Measurements from ENCODE around the gene SEMA6D. TPM values are rescaled to one million over a fixed set of nuclear protein-coding genes. Genes with fewer than 3 reads are reported as not detected.

Gene SEMA6D
- total RNA-seq, 5 donors from 2014 or later (not counting 1 experiment from before 2014, with no cell fraction given) = 0.06 TPM; not detected in 4

GRCh38 chr15:47795864-47796263 lies 78.6 kb downstream of the SEMA6D start:
- no peaks in the 10 kb centered on the region for H3K36me3 Mint-ChIP-seq
- DNase-seq (no peak), ATAC-seq (replicated peaks in 1 of 4) (no peak)
- no peak overlapping the region for H3K4me3 ChIP-seq (ENCODE audit: control insufficient read depth in 1 of 2, extremely low read depth in 1 of 2, low read length in 1 of 2)
- ChIA-PET POLR2A (no interaction called here), CTCF (interaction anchor here in 1 of 2 donors (0.5 kb wide), 1 partner anchor 924 kb away, joined by 3 read pairs; no protein-coding TSS in a partner anchor)
- H3K27ac ChIP-seq (ENCODE audit: low read length) = no peak overlapping the region
- no peak overlapping the region for H3K4me3 Mint-ChIP-seq
- H3K9me3 Mint-ChIP-seq = peaks cover 0 to 4% (median 0%) of the 10 kb centered on the region in 3 donors
- H3K4me1 ChIP-seq (ENCODE audit: control insufficient read depth in 1 of 2, extremely low read depth in 1 of 2, insufficient read depth in 2 of 2, low read length in 2 of 2) = no peaks in the 10 kb centered on the region
- no CpG with 5 or more reads among the region's 3 CpGs for WGBS (ENCODE audit: insufficient coverage)
- H3K9me3 ChIP-seq = no peaks in the 10 kb centered on the region
- no peaks in the 10 kb centered on the region for H3K4me1 Mint-ChIP-seq
- no peak overlapping the region for H3K27ac Mint-ChIP-seq
- H3K27me3 ChIP-seq (replicated peaks in 1 of 2; ENCODE audit: control insufficient read depth in 2 of 2, extremely low read depth in 1 of 2, insufficient read depth in 2 of 2, low read length in 1 of 2) = no peaks in the 10 kb centered on the region
- no peaks in the 10 kb centered on the region for H3K36me3 ChIP-seq (ENCODE audit: control insufficient read depth in 2 of 2, extremely low read depth in 1 of 2, insufficient read depth in 1 of 2, low read length in 1 of 2)
- no peaks in the 10 kb centered on the region for H3K27me3 Mint-ChIP-seq

GRCh38 chr15:47796339-47796738 lies 79.0 kb downstream of the SEMA6D start:
- Mint-ChIP-seq H3K36me3 (no peaks in the 10 kb centered on the region), H3K27ac (no peak overlapping the region), H3K4me3 (no peak overlapping the region), H3K4me1 (no peaks in the 10 kb centered on the region), H3K9me3 (peaks cover 0 to 4% (median 0%) of the 10 kb centered on the region in 3 donors), H3K27me3 (no peaks in the 10 kb centered on the region)
- DNase-seq (no peak), ATAC-seq (replicated peaks in 1 of 4) (no peak)
- H3K4me3 ChIP-seq (ENCODE audit: control insufficient read depth in 1 of 2, extremely low read depth in 1 of 2, low read length in 1 of 2) = no peak overlapping the region
- no peaks in the 10 kb centered on the region for H3K36me3 ChIP-seq (ENCODE audit: control insufficient read depth in 2 of 2, extremely low read depth in 1 of 2, insufficient read depth in 1 of 2, low read length in 1 of 2)
- no peaks in the 10 kb centered on the region for H3K27me3 ChIP-seq (replicated peaks in 1 of 2; ENCODE audit: control insufficient read depth in 2 of 2, extremely low read depth in 1 of 2, insufficient read depth in 2 of 2, low read length in 1 of 2)
- no peaks in the 10 kb centered on the region for H3K4me1 ChIP-seq (ENCODE audit: control insufficient read depth in 1 of 2, extremely low read depth in 1 of 2, insufficient read depth in 2 of 2, low read length in 2 of 2)
- POLR2A ChIA-PET = interaction anchor here in 1 of 2 donors (0.5 kb wide), 1 partner anchor 101 kb away, joined by 3 read pairs; no protein-coding TSS in a partner anchor
- no peaks in the 10 kb centered on the region for H3K9me3 ChIP-seq
- no CpG with 5 or more reads among the region's 3 CpGs for WGBS (ENCODE audit: insufficient coverage)
- H3K27ac ChIP-seq (ENCODE audit: low read length) = no peak overlapping the region
- CTCF ChIA-PET = interaction anchor here in 1 of 2 donors (0.5 kb wide), 1 partner anchor 924 kb away, joined by 3 read pairs; no protein-coding TSS in a partner anchor

GRCh38 chr15:47796830-47797229 lies 79.5 kb downstream of the SEMA6D start:
- Mint-ChIP-seq H3K27ac (no peak overlapping the region), H3K27me3 (no peaks in the 10 kb centered on the region), H3K4me1 (no peaks in the 10 kb centered on the region), H3K36me3 (no peaks in the 10 kb centered on the region), H3K9me3 (peaks cover 0 to 4% (median 0%) of the 10 kb centered on the region in 3 donors), H3K4me3 (no peak overlapping the region)
- CTCF ChIA-PET = no interaction called here
- Histone ChIP-seq H3K36me3 (ENCODE audit: control insufficient read depth in 2 of 2, extremely low read depth in 1 of 2, insufficient read depth in 1 of 2, low read length in 1 of 2) (no peaks in the 10 kb centered on the region), H3K27ac (ENCODE audit: low read length) (no peak overlapping the region), H3K27me3 (replicated peaks in 1 of 2; ENCODE audit: control insufficient read depth in 2 of 2, extremely low read depth in 1 of 2, insufficient read depth in 2 of 2, low read length in 1 of 2) (no peaks in the 10 kb centered on the region), H3K4me1 (ENCODE audit: control insufficient read depth in 1 of 2, extremely low read depth in 1 of 2, insufficient read depth in 2 of 2, low read length in 2 of 2) (no peaks in the 10 kb centered on the region), H3K9me3 (no peaks in the 10 kb centered on the region), H3K4me3 (ENCODE audit: control insufficient read depth in 1 of 2, extremely low read depth in 1 of 2, low read length in 1 of 2) (no peak overlapping the region)
- POLR2A ChIA-PET = interaction anchor here (0.5 to 0.6 kb wide), 2 partner anchors 17 to 100 kb away, joined by 3 read pairs; no protein-coding TSS in a partner anchor
- WGBS (ENCODE audit: insufficient coverage) = 72% methylated on average over 2 of the region's 3 CpGs
- DNase-seq (no peak), ATAC-seq (replicated peaks in 1 of 4) (no peak)

- ATAC-seq (replicated peaks in 1 of 4) (no peak), DNase-seq (no peak)
- no peaks in the 10 kb centered on the region for H3K4me1 ChIP-seq (ENCODE audit: control insufficient read depth in 1 of 2, extremely low read depth in 1 of 2, insufficient read depth in 2 of 2, low read length in 2 of 2)
- H3K9me3 ChIP-seq = no peaks in the 10 kb centered on the region
- H3K27me3 ChIP-seq (replicated peaks in 1 of 2; ENCODE audit: control insufficient read depth in 2 of 2, extremely low read depth in 1 of 2, insufficient read depth in 2 of 2, low read length in 1 of 2) = no peaks in the 10 kb centered on the region
- Mint-ChIP-seq H3K27me3 (no peaks in the 10 kb centered on the region), H3K9me3 (peaks cover 0 to 4% (median 0%) of the 10 kb centered on the region in 3 donors), H3K4me1 (no peaks in the 10 kb centered on the region), H3K36me3 (no peaks in the 10 kb centered on the region), H3K4me3 (no peak overlapping the region), H3K27ac (no peak overlapping the region)
- ChIA-PET POLR2A (no interaction called here), CTCF (no interaction called here)
- no peak overlapping the region for H3K27ac ChIP-seq (ENCODE audit: low read length)
- no peaks in the 10 kb centered on the region for H3K36me3 ChIP-seq (ENCODE audit: control insufficient read depth in 2 of 2, extremely low read depth in 1 of 2, insufficient read depth in 1 of 2, low read length in 1 of 2)
- H3K4me3 ChIP-seq (ENCODE audit: control insufficient read depth in 1 of 2, extremely low read depth in 1 of 2, low read length in 1 of 2) = no peak overlapping the region
- 90% methylated on average over 2 of the region's 3 CpGs for WGBS (ENCODE audit: insufficient coverage)
These were observed 84.2 kb downstream of the SEMA6D start for GRCh38 chr15:47801522-47801921.

GRCh38 chr15:47802216-47802615 lies 84.9 kb downstream of the SEMA6D start:
- no peaks in the 10 kb centered on the region for H3K27me3 Mint-ChIP-seq
- no peak for ATAC-seq (replicated peaks in 1 of 4)
- H3K9me3 Mint-ChIP-seq = peaks cover 0 to 4% (median 0%) of the 10 kb centered on the region in 3 donors
- Histone ChIP-seq H3K9me3 (no peaks in the 10 kb centered on the region), H3K27ac (ENCODE audit: low read length) (no peak overlapping the region), H3K36me3 (ENCODE audit: control insufficient read depth in 2 of 2, extremely low read depth in 1 of 2, insufficient read depth in 1 of 2, low read length in 1 of 2) (no peaks in the 10 kb centered on the region), H3K4me1 (ENCODE audit: control insufficient read depth in 1 of 2, extremely low read depth in 1 of 2, insufficient read depth in 2 of 2, low read length in 2 of 2) (no peaks in the 10 kb centered on the region), H3K4me3 (ENCODE audit: control insufficient read depth in 1 of 2, extremely low read depth in 1 of 2, low read length in 1 of 2) (no peak overlapping the region), H3K27me3 (replicated peaks in 1 of 2; ENCODE audit: control insufficient read depth in 2 of 2, extremely low read depth in 1 of 2, insufficient read depth in 2 of 2, low read length in 1 of 2) (no peaks in the 10 kb centered on the region)
- no peak for DNase-seq
- H3K27ac Mint-ChIP-seq = no peak overlapping the region
- no peaks in the 10 kb centered on the region for H3K36me3 Mint-ChIP-seq
- ChIA-PET CTCF (no interaction called here), POLR2A (no interaction called here)
- no peak overlapping the region for H3K4me3 Mint-ChIP-seq
- H3K4me1 Mint-ChIP-seq = no peaks in the 10 kb centered on the region

- Histone ChIP-seq H3K9me3 (no peaks in the 10 kb centered on the region), H3K36me3 (ENCODE audit: control insufficient read depth in 2 of 2, extremely low read depth in 1 of 2, insufficient read depth in 1 of 2, low read length in 1 of 2) (no peaks in the 10 kb centered on the region), H3K4me3 (ENCODE audit: control insufficient read depth in 1 of 2, extremely low read depth in 1 of 2, low read length in 1 of 2) (no peak overlapping the region), H3K4me1 (ENCODE audit: control insufficient read depth in 1 of 2, extremely low read depth in 1 of 2, insufficient read depth in 2 of 2, low read length in 2 of 2) (no peaks in the 10 kb centered on the region), H3K27ac (ENCODE audit: low read length) (no peak overlapping the region), H3K27me3 (replicated peaks in 1 of 2; ENCODE audit: control insufficient read depth in 2 of 2, extremely low read depth in 1 of 2, insufficient read depth in 2 of 2, low read length in 1 of 2) (no peaks in the 10 kb centered on the region)
- no peak for DNase-seq
- ATAC-seq (replicated peaks in 1 of 4) = no peak
- CTCF ChIA-PET = no interaction called here
- 100% methylated on average over 1 of the region's 2 CpGs for WGBS (ENCODE audit: insufficient coverage)
- Mint-ChIP-seq H3K27me3 (no peaks in the 10 kb centered on the region), H3K9me3 (no peaks in the 10 kb centered on the region), H3K4me3 (no peak overlapping the region), H3K36me3 (no peaks in the 10 kb centered on the region), H3K4me1 (no peaks in the 10 kb centered on the region), H3K27ac (no peak overlapping the region)
- POLR2A ChIA-PET = no interaction called here
These were observed 86.5 kb downstream of the SEMA6D start for GRCh38 chr15:47803767-47804166.

- WGBS (ENCODE audit: insufficient coverage) = 70% methylated on average over 4 of the region's 6 CpGs
These were observed 87.4 kb downstream of the SEMA6D start for GRCh38 chr15:47804733-47805132.

More at GRCh38 chr15:47804733-47805132, 87.4 kb downstream of the SEMA6D start:
- Mint-ChIP-seq H3K27ac (no peak overlapping the region), H3K27me3 (no peaks in the 10 kb centered on the region), H3K4me1 (no peaks in the 10 kb centered on the region), H3K4me3 (no peak overlapping the region), H3K36me3 (no peaks in the 10 kb centered on the region), H3K9me3 (no peaks in the 10 kb centered on the region)
- no peaks in the 10 kb centered on the region for H3K36me3 ChIP-seq (ENCODE audit: control insufficient read depth in 2 of 2, extremely low read depth in 1 of 2, insufficient read depth in 1 of 2, low read length in 1 of 2)
- ATAC-seq (replicated peaks in 1 of 4) = no peak
- DNase-seq = no peak
- CTCF ChIA-PET = no interaction called here
- H3K4me1 ChIP-seq (ENCODE audit: control insufficient read depth in 1 of 2, extremely low read depth in 1 of 2, insufficient read depth in 2 of 2, low read length in 2 of 2) = no peaks in the 10 kb centered on the region
- POLR2A ChIA-PET = no interaction called here
- H3K9me3 ChIP-seq = no peaks in the 10 kb centered on the region
- no peak overlapping the region for H3K27ac ChIP-seq (ENCODE audit: low read length)
- H3K27me3 ChIP-seq (replicated peaks in 1 of 2; ENCODE audit: control insufficient read depth in 2 of 2, extremely low read depth in 1 of 2, insufficient read depth in 2 of 2, low read length in 1 of 2) = no peaks in the 10 kb centered on the region
- H3K4me3 ChIP-seq (ENCODE audit: control insufficient read depth in 1 of 2, extremely low read depth in 1 of 2, low read length in 1 of 2) = no peak overlapping the region

Measured in T-cell (primary cell).